Stimulated activated naive CD8-positive, alpha-beta T cell treated with anti-CD3 and anti-CD28 coated beads, Interleukin-15, Interleukin-2, amounts not matched to agents 100 U/mL and 50 U/mL, for 24 hours (primary cell): ENCODE results near the gene CPNE2.

ENCODE experiments used
- ATAC-seq: fragments of 150-1000 bp; cut with Tn5 transposase; one replicate; pipeline ENCODE4 v1.10.0; 2021
- DNase-seq: peaks from one replicate; pipeline ENCODE4 v3.0.0; 2021

The CPNE2 gene

DNA sequence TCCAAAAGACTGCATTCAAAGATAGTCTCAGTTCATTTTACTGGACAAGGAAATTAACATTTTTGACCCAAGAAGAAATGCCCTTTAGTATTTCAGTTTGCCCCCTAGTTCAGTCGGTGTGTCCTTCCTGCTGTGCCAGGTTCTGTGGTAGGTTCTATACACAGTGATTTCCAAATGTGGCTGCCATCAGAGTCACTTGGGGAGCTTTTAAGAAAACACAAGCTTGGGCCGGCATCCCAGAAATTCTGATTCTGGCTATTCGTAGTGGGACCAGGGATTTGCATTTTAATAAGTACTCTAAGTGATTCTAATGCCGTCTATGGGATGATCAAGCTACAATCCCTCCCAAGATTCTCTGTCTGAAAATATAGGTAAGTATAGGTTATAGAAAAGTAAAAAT is 103.9 kb downstream of the CPNE2 start:
- DNase-seq (no peak), ATAC-seq (no peak)

DNA sequence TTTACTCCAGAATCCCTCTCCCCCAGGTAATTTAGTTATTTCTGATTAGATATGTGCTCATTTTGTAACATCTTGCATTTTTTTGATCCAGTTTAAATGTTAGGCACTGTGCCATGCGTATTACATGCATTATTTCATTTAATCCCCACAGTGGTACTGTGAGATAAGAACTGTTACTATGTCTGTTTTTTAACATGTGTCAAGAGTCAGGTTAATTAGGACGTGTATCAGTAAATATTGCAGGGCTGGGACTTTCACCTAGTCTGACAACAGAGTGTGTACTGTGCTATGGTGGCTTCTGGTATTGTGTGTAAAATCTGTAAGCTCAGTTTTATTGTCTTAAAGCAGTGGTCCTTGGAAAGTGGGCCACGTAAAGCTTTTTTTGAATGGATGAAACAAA is 104.4 kb downstream of the CPNE2 start:
- no peak for DNase-seq
- no peak for ATAC-seq
